ENCODE measurements around the gene ORC6.

GRCh38 chr16:46673320-46674013, 16.0 kb upstream of the ORC6 start:
- TF ChIP-seq, protein P1, sequence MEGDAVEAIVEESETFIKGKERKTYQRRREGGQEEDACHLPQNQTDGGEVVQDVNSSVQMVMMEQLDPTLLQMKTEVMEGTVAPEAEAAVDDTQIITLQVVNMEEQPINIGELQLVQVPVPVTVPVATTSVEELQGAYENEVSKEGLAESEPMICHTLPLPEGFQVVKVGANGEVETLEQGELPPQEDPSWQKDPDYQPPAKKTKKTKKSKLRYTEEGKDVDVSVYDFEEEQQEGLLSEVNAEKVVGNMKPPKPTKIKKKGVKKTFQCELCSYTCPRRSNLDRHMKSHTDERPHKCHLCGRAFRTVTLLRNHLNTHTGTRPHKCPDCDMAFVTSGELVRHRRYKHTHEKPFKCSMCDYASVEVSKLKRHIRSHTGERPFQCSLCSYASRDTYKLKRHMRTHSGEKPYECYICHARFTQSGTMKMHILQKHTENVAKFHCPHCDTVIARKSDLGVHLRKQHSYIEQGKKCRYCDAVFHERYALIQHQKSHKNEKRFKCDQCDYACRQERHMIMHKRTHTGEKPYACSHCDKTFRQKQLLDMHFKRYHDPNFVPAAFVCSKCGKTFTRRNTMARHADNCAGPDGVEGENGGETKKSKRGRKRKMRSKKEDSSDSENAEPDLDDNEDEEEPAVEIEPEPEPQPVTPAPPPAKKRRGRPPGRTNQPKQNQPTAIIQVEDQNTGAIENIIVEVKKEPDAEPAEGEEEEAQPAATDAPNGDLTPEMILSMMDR (IDR thresholded peaks at IDR 0.05), result peak; percentile 78 to 92 (median 83)
- TF ChIP-seq EP300 (IDR thresholded peaks at IDR 0.05; ENCODE audit: low read depth), result no peak
- no peak for TF ChIP-seq POLR2A (IDR thresholded peaks at IDR 0.05)
- no peak for TF ChIP-seq POLR2AphosphoS5 (IDR thresholded peaks at IDR 0.05)
